22Rv1 (cell line): ENCODE data around the gene SLC30A5.

Experiments
- H3K27ac ChIP-seq: fragments of 450-650 bp; 2 replicates; pipeline ENCODE4 v1.5.1; 2017
- CTCF ChIP-seq: fragments of 450-650 bp; IDR thresholded peaks from 2 replicates; pipeline ENCODE4 v1.5.1; 2017; ENCODE audit warnings: mild to moderate bottlenecking
- ZFX ChIP-seq: fragments of 450-650 bp; IDR thresholded peaks from 2 replicates; pipeline ENCODE4 v1.6.1; 2017; ENCODE audit warnings: antibody characterized with exemption, borderline replicate concordance

SLC30A5 gene

GRCh38 chr5:69052181-69052580 is 41.6 kb upstream of the SLC30A5 start:
- TF ChIP-seq CTCF (no peak), ZFX (no peak)
- H3K27ac ChIP-seq: no peak overlapping the region

DNA sequence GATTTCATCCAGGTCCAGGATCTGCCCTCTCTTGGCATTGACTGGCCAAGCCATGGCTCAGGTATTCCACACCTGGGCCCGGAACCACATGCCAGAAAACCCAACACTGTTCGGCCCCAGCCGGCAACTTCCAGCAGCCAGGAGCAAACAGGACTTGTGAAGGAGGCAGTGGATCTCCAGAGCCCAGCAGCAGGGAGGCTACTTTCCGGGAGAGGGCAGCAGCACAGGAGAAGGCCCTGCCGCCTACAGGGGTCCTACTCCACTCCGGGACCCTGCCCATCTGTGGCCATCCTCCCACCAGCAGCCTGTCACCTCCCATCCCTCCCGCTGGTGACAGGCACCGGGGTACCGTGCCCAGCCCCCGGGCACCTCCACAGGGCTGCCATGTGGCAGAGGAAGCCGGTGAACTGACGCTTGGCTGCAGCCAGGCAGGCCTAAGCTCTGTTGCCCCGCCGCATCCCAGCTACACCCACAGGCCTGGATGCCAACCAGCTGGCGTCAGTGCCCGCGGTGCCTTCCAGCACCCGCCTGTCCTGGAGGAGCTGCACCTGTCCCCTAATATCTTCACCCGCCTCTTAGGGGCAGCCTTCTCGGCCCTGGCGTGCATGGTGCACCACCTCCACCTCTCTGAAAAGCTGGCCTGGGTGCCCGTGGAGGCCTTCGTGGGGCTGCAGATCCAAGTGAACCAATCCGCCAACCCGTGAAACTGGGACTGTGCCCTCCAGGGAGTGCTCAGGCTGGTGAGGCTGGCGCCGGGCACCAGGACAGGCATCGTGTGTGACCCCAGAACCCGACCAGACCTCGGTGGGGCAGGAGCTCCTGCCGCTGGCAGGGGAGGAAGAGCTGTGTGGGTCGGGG is 18.9 kb upstream of the SLC30A5 start:
- H3K27ac ChIP-seq: no peak overlapping the region
- TF ChIP-seq CTCF: no peak
- TF ChIP-seq ZFX: no peak

DNA sequence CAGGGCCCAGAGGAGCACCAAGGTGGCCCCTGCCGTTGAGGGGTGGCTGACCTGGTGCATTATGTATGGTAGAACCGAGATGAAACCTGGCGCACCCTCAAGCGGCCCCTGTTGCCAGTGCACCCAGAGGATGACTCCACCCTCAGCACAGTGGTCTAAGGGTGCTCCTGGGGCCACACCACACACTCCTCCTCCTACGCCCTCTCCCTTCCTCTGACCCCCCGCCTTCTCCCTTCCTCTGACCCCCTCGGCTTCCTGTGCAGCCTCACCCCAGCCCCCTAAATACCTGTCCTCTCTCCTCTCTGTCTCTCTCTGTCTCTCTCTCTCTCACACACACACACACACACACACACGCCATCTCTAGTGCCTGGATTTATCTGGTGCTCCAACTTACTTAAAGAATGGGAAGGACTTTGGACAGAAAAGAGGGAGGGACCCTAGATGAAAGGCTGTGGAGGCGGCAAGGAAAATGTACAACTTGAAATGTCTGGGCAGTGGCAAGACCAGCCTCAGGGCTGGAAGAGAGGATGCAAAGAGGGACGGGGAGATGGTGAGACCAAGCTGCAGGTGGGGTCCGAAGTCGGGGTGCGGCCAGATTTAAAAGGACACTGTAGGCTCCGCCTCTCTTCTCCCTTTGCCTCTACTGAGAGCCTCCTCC is 18.2 kb upstream of the SLC30A5 start:
- no peak overlapping the region for H3K27ac ChIP-seq

DNA sequence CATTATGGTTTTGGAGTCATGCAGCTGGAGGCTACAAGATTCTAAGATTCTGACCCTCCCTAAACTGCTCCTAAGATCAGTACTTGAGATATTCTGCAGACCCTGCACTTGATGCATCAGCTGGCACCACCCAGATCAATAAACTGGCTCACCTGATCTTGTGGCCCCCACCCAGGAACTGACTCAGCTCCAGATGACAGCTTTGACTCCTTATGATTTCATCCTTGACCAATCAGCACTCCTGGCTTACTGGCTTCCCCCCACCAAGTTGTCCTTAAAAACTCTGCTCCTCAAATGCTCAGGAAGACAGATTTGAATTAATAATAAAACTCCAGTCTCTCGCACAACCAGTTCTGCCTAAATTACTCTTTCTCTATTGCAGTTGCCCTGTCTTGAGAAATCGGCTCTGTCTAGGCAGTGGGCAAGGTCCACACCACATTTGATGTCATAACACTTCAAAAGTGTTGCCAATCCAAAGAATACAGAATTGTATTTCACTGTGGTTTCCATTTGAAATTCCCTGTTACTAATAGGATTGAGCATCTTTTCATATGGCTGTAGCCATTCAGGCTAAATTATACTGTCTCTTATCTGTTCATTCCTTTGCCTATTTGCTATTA is 14.8 kb upstream of the SLC30A5 start:
- no peak overlapping the region for H3K27ac ChIP-seq
- TF ChIP-seq CTCF (no peak), ZFX (no peak)

More for the DNA sequence above, 18.2 kb upstream of the SLC30A5 start:
- no peak for TF ChIP-seq CTCF

DNA sequence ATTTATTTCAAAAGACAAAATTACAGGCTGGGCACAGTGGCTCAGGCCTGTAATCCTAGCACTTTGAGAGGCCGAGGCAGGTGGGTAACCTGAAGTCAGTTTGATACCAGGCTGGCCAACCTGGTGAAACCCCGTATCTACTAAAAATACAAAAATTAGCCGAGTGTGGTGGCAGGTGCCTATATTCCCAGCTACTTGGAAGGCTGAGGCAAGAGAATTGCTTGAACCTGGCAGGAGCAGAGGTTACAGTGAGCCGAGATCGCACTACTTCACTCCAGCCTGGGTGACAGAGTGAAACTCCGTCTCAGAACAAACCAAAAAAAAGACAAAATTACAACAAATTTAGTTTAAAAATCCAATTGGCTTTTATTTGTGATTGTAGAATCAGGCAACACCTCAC is 14.3 kb upstream of the SLC30A5 start:
- no peak overlapping the region for H3K27ac ChIP-seq
- no peak for TF ChIP-seq ZFX
- TF ChIP-seq CTCF: no peak

DNA sequence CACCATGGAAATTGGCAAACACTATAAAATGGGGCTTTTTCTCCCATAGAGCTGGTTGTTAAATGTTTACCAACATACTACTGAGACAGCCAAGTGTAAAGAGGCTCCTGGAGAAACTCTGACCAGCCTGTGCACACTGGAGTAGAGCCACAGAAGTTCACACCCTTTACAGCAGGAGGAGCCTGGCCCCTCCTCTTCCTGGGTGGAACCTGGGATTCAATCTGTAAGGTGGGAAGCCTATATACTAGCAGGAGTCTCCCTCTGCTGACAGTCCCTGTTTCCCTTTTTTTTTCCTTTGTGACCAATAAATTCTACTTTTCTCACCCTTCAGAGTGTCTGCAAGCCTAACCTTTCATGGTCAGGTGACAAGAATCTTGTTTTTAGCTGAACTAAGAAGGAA is 10.4 kb upstream of the SLC30A5 start:
- TF ChIP-seq ZFX (no peak), CTCF (peak; percentile 34; the same call in 1 of the 2 replicates)
- no peak overlapping the region for H3K27ac ChIP-seq

GRCh38 chr5:69084195-69084594 is 9.6 kb upstream of the SLC30A5 start:
- no peak for TF ChIP-seq CTCF
- no peak overlapping the region for H3K27ac ChIP-seq
